ENCODE data around the gene SOX8.

Gene SOX8

DNA sequence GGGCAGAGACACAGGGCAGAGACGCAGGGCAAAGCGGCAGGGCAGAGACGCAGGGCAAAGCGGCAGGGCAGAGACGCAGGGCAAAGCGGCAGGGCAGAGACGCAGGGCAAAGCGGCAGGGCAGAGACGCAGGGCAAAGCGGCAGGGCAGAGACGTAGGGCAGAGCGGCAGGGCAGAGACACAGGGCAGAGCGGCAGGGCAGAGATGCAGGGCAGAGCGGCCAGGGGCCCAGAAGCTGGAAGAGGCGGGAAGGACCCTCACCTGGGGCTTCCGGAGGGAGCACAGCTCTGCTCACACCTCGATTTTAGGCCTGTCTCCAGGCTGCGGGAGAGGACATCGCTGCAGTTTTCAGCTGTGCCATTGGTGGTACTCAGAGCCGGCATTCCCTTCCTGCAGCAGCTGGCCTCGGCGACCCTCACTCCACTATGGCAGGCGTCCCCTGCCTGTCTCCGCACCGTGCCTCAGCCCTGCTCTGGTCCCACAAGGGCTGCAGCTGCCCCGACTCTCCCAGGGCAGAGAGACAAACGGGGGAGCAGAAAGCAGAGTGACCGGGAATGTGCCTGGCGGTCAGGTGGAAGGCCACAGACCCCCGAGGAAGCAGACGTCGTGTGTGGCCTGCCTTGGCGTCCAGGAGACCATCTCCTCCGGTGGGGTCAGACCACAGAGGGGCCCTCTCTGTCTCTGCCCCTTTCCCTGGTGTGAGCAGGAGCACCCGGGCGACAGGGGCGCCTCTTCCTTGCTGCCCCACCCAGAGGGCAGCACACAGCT, 29.9 kb downstream of the SOX8 start:
- H3K36me3 Mint-ChIP-seq (ENCODE audit: low read depth), result no peaks in the 10 kb centered on the region
- peaks cover 5% of the 10 kb centered on the region for H3K27me3 Mint-ChIP-seq
- H3K4me3 Mint-ChIP-seq, result no peak overlapping the region
- no peaks in the 10 kb centered on the region for H3K4me1 Mint-ChIP-seq (ENCODE audit: low read depth)
- no peaks in the 10 kb centered on the region for H3K9me3 Mint-ChIP-seq
- no peak overlapping the region for H3K27ac Mint-ChIP-seq

DNA sequence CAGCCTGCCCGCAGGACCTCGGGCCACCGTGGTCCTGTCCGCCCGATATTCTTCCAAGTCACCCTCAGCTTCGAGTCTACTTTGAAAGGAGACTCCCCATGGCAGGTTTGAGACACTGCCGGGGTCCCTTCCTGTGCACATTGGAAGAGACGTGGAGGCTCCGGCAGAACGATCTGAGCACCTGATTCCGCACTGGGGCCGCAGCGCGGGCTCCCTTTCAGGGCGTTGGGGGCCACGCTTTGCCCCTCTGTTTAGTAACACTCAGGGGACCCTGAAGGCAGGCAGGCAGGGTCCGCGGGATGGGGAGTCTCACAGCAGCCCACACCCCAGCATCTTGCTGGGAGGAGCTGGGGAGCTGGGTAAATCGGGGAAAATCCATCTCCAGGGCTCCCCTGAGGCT, 30.6 kb downstream of the SOX8 start:
- Mint-ChIP-seq H3K4me1 (ENCODE audit: low read depth) (no peaks in the 10 kb centered on the region), H3K4me3 (no peak overlapping the region), H3K27me3 (peaks cover 5% of the 10 kb centered on the region), H3K9me3 (no peaks in the 10 kb centered on the region), H3K36me3 (ENCODE audit: low read depth) (no peaks in the 10 kb centered on the region), H3K27ac (no peak overlapping the region)

DNA sequence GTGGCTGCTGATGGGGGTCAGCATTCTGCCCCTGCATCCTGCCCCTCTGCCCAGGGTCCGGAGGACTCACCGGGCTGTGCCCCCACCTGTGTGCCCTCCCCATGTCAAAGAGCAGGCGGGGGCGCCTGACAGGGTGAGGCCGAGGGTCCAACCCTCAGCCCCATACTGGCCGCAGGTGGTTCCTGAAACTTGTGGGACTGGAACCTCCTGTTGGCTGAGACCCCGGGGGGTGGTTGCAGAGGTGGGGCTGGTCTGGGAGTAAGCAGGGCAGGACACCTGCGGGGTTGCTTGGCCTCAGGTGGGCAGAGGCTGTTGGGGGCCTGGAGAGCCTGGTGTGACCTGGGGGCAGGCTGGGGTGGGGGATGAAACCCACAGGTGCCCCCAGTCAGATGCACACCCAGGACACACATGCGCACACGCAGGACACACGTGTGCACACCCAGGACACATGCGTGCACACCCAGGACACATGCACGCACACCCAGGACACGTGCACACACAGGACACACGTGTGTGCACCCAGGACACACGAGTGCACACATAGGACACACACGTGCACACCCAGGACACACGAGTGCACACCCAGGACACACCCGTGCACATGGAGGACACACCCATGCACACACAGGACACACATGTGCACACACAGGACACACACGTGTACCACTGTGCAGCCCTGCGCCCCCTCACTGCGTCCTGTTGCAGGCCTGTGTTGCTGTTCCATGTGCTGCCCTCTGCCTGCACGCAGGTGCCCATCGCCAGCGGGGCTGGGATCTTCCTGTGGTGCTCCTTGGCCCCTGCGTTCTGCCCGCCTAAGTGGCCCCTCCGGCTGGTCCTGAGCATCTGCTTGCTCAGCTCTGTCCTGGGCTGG, 31.4 kb downstream of the SOX8 start:
- Mint-ChIP-seq H3K4me3 (no peak overlapping the region), H3K4me1 (ENCODE audit: low read depth) (no peaks in the 10 kb centered on the region), H3K27me3 (peaks cover 5% of the 10 kb centered on the region), H3K27ac (no peak overlapping the region), H3K36me3 (ENCODE audit: low read depth) (no peaks in the 10 kb centered on the region), H3K9me3 (no peaks in the 10 kb centered on the region)

DNA sequence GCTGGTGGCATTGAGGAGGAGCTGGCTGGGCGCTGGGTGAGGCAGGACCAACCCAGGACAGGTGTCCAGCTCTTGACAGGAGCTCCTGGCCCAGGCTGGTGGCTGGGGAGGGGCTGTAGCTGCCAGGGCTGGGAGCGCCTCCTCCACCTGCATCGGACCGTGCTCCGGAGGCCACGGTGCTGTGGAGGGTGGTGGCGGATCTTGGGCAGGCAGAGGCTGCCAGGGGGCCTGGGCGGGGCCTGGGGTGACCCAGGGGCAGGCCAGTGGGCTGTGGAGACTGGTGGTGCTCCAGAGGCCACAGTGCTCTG, 32.0 kb downstream of the SOX8 start:
- Mint-ChIP-seq H3K27me3 (peaks cover 4% of the 10 kb centered on the region), H3K9me3 (no peaks in the 10 kb centered on the region), H3K36me3 (ENCODE audit: low read depth) (no peaks in the 10 kb centered on the region), H3K4me3 (no peak overlapping the region), H3K27ac (no peak overlapping the region), H3K4me1 (ENCODE audit: low read depth) (no peaks in the 10 kb centered on the region)

DNA sequence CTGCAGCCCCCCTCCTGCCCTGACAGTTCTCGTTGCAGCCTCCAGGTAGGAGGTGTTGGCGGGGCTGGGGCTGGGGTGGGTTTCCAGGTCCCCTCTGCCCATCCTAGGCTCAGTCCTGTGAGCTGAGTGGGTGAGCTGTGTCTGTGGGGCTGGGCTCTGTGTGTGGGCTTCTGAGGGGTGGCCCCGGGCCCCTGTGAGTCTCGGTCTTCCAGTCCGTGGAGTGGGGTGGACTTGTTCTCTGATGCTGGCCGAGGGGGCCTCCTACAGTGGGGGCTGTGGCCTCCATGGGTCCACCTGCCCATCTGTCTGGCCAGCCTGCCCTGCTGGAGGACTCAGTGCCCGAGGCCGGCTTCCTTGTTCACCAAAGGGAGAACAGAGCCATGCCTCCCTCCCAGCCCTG, 32.7 kb downstream of the SOX8 start:
- Mint-ChIP-seq H3K36me3 (ENCODE audit: low read depth) (no peaks in the 10 kb centered on the region), H3K27ac (no peak overlapping the region), H3K4me3 (no peak overlapping the region), H3K4me1 (ENCODE audit: low read depth) (no peaks in the 10 kb centered on the region), H3K27me3 (no peaks in the 10 kb centered on the region), H3K9me3 (no peaks in the 10 kb centered on the region)

DNA sequence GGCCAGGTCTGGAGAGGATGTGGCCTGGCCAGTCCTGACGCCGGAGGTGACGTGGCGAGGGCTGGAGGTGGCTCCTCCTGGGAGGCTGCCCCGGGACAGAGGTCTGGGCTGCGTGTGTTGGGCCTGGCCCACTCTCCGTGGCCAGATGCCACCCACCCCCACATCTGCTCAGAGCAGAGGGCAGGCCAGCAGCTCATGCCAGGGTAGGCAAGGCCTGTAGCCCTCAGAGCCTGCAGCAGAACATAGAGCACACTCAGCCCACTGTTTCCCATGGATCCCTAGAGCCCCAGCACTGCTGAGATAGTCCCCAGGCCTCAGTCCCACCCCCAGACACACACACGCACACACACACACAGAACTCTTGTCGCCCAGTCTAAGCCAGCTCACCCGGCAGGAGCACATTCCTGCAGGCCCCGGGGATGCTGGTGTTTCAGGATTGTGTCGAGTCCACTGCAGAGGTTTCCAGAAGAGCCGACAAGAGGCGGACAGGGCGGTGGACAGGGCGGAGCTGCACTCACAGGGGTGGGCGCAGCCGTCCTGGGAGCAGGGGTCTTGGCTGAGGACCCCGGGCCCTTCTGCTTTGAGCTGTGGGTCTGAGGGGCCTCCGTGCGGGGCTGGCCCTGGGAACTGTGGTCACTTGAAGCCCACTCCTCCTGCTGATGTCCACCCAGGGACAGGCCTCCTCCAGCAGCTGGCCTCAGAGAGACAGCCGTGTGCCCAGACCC, 33.4 kb downstream of the SOX8 start:
- Mint-ChIP-seq H3K4me1 (ENCODE audit: low read depth) (no peaks in the 10 kb centered on the region), H3K27me3 (no peaks in the 10 kb centered on the region), H3K36me3 (ENCODE audit: low read depth) (no peaks in the 10 kb centered on the region), H3K4me3 (no peak overlapping the region), H3K9me3 (no peaks in the 10 kb centered on the region), H3K27ac (no peak overlapping the region)

DNA sequence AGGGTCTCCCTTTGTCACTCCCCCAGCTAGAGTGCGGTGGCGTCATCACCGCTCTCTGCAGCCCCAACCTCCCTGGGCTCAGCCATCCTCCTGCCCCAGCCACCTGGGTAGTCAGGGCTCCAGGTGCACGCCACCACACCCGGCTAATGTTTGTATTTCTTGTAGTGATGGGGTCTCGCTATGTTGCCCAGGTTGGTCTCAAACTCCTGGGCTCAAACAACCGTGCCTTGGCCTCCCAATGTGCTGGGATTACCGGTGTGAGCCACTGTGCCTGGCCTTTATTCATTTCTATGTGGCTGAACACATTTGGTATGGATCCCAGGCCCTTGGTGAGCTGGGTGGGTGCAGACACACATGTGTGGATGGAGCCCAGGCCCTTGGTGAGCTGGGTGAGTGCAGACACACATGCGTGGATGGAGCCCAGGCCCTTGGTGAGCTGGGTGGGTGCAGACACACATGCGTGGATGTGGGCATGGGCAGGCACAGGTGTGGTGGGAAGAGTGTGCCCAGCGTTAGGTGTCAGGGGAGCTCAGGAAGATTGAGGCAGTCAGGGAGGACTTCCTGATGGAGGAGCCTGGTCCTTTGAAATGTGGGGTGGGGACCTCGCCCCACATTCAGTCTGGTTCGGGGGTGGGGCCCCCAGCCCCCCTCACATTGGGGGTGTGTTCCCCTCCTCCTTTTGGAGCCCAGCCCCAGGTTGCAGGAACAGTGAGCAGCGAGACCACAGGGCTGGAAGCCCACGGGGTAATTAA, 37.1 kb downstream of the SOX8 start:
- no peaks in the 10 kb centered on the region for H3K36me3 Mint-ChIP-seq (ENCODE audit: low read depth)
- no peaks in the 10 kb centered on the region for H3K27me3 Mint-ChIP-seq
- H3K4me1 Mint-ChIP-seq (ENCODE audit: low read depth), result no peaks in the 10 kb centered on the region
- H3K27ac Mint-ChIP-seq, result no peak overlapping the region
- H3K4me3 Mint-ChIP-seq, result no peak overlapping the region
- H3K9me3 Mint-ChIP-seq, result no peaks in the 10 kb centered on the region

DNA sequence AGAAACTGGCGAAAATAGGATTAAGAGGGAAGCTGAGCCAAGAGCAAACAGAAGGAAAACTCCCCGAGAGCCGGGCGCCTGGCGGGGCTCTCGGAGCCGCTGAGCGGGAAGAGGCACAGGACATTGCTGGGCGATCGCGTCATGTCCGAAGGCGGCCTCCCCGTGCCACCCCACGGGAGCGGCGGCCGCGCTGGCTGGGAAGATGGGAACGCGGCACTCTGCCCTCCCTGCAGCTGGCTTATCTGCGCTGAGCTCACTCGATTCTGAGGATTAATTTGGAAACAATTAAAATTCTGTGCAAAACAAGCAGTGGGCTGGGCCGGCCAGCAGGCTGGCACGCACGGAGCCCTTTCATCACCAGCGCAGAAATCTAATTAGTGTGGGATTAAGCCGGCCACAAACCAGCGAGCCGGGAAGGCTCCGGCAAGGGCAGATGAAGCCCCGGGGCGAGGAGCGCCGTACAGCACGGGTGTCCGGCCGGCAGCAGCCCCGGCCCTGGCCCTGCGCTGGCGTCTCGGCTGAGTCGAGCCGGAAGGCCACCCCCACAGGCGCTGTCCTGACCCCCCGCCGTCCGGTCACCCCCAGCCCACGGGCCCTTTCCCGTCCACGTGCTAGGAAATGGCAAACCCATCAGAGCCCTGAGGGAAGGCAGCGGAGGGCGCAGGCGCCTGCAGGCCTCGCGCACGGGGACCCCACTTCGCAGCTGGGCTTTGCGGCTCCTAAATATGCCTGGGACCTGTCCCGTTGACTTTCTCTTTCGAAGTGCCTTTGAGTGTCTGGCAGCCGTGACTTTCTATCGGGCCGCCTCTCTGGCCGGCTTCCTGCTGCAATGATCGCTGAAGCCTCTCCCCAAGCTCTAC, 37.9 kb downstream of the SOX8 start:
- no peak overlapping the region for H3K27ac Mint-ChIP-seq
- H3K4me1 Mint-ChIP-seq (ENCODE audit: low read depth), result no peaks in the 10 kb centered on the region
- H3K9me3 Mint-ChIP-seq, result no peaks in the 10 kb centered on the region
- H3K4me3 Mint-ChIP-seq, result no peak overlapping the region
- H3K27me3 Mint-ChIP-seq, result no peaks in the 10 kb centered on the region
- H3K36me3 Mint-ChIP-seq (ENCODE audit: low read depth), result no peaks in the 10 kb centered on the region

DNA sequence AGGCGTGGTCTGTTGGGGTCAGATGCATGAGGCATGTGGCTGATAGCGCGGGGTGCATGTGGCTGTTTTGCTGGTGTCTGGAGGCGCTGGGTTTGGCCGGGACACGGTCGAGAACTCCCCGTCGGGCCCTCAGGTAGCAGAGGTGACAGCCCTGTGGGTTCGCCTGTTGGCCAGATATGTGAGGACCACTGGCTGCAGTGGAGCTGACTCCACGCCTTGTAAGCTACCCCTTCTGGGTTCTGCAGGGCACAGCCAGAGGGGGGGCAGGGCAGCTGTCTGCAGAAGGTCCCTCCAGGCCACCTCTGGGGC, 38.5 kb downstream of the SOX8 start:
- Mint-ChIP-seq H3K36me3 (ENCODE audit: low read depth) (no peaks in the 10 kb centered on the region), H3K4me3 (no peak overlapping the region), H3K27ac (no peak overlapping the region), H3K4me1 (ENCODE audit: low read depth) (no peaks in the 10 kb centered on the region), H3K27me3 (no peaks in the 10 kb centered on the region), H3K9me3 (no peaks in the 10 kb centered on the region)

DNA sequence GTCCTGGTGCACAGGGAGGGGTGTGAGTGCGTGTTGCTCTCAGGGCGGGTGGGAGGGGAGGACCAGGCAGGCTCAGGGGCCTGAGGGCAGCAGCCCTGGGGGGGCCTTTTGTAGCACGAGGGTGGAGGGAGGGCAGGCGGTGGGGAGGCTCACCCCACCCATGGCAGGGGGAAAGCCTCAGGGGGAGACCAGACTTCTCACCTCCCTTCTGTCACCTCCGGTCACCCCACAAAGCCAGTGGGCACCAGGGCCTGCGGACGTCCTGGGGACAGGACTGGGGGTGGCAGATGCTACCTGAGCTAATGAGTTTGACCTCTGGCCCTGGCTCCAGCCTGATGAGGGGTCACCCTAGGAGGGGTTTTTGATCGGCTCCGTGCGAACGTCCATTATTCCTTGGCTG, 39.0 kb downstream of the SOX8 start:
- H3K9me3 Mint-ChIP-seq, result no peaks in the 10 kb centered on the region
- H3K27ac Mint-ChIP-seq, result no peak overlapping the region
- H3K4me1 Mint-ChIP-seq (ENCODE audit: low read depth), result no peaks in the 10 kb centered on the region
- no peaks in the 10 kb centered on the region for H3K27me3 Mint-ChIP-seq
- H3K36me3 Mint-ChIP-seq (ENCODE audit: low read depth), result no peaks in the 10 kb centered on the region
- no peak overlapping the region for H3K4me3 Mint-ChIP-seq

DNA sequence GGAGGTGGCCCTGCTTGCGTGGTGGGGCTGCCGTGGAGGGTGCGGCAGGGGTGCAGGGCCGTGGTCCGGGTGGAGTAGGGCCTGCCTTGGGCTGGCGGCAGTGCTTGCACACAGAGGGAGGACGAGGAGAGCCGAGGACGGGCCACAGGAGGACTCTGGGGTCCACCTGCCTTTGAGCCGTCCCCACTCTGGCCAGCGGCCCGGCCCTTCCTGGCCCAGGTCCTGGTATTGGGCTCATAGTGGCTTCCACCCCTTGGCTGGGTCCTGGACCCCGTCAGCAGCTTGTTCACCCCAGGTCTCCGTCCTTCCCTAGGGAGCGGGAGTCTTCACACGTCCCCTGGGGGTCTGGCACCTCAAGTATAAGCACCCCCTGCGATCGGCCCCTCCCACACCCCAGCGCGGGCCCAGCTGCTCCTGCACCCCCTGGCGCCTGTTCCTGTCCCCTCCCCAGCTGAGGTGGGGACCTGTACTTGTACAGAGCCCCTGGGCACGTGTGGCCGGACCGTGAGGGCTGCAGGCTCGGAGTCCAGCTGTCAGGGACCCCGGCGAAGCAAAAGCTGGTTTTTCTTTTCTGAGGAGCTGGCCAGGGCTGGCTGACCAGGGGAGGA, 40.1 kb downstream of the SOX8 start:
- no peak overlapping the region for H3K4me3 Mint-ChIP-seq
- no peak overlapping the region for H3K27ac Mint-ChIP-seq
- H3K4me1 Mint-ChIP-seq (ENCODE audit: low read depth), result no peaks in the 10 kb centered on the region
- H3K27me3 Mint-ChIP-seq, result no peaks in the 10 kb centered on the region
- H3K36me3 Mint-ChIP-seq (ENCODE audit: low read depth), result no peaks in the 10 kb centered on the region
- H3K9me3 Mint-ChIP-seq, result no peaks in the 10 kb centered on the region

DNA sequence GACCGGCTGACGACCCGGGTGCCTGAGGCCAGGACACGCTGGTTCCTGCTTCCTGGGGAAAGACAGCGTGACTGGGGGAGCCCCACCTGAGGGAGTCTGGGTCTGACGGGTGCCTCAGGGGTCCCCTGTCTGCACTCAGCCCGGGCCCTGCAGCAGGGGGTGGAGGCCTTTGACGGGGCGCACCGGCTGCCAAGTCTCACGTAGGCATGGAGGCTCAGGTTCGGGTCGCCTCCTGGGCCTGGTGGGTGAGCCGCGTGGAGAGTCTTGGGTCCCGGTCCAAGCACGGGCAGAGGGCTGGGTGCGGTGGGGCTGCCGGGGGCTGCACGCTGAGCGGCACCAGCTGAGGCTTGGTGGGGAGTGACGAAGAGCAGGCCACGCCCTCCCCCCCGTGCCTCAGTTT, 40.9 kb downstream of the SOX8 start:
- no peaks in the 10 kb centered on the region for H3K4me1 Mint-ChIP-seq (ENCODE audit: low read depth)

DNA sequence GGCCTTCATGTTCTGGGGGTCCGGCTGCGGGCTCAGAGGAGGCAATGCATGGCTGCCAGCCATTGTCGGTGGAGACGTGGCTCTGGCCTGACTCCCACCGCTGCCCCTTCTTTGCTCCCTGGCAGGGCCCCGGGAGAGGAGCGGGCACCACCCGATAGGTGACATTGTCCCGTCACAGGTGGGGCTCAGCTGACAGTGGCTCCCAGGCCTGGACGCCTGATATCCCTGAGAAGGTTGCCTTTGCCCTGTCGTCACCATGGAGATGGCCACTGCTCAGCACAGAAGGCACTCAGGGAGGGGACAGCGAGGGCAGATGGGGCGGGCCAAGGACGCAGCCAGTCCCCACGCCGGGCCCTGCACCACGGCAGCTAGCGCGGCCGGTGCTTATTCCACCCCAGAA, 42.6 kb downstream of the SOX8 start:
- no peaks in the 10 kb centered on the region for H3K9me3 Mint-ChIP-seq
- H3K4me1 Mint-ChIP-seq (ENCODE audit: low read depth), result no peaks in the 10 kb centered on the region
- no peaks in the 10 kb centered on the region for H3K36me3 Mint-ChIP-seq (ENCODE audit: low read depth)
- H3K4me3 Mint-ChIP-seq, result no peak overlapping the region
- no peaks in the 10 kb centered on the region for H3K27me3 Mint-ChIP-seq
- no peak overlapping the region for H3K27ac Mint-ChIP-seq

More for the DNA sequence above, 40.9 kb downstream of the SOX8 start:
- Mint-ChIP-seq H3K4me3 (no peak overlapping the region), H3K27ac (no peak overlapping the region), H3K9me3 (no peaks in the 10 kb centered on the region), H3K27me3 (no peaks in the 10 kb centered on the region), H3K36me3 (ENCODE audit: low read depth) (no peaks in the 10 kb centered on the region)

Data from stimulated activated naive CD8-positive, alpha-beta T cell treated with anti-CD3 and anti-CD28 coated beads, Interleukin-15, Interleukin-2, amounts not matched to agents 100 ng/mL and 50 ng/mL, for 24 hours (primary cell).